ENCODE data around the gene MAGI2.

Gene MAGI2

GRCh38 chr7:78225534-78225933 is 1227.9 kb downstream of the MAGI2 start:
- CTCF ChIA-PET: no interaction called here
- TF ChIP-seq CTCF (IDR thresholded peaks at IDR 0.05; ENCODE audit: insufficient read depth, low read length, missing control alignments): no peak

GRCh38 chr7:78224923-78225322 is 1228.5 kb downstream of the MAGI2 start:
- POLR2A ChIA-PET: no interaction called here
- no peak for TF ChIP-seq CTCF (IDR thresholded peaks at IDR 0.05; ENCODE audit: insufficient read depth, low read length, missing control alignments)
- H3K4me3 ChIP-seq (ENCODE audit: low read depth, low read length): no peak overlapping the region
- DNase-seq (ENCODE audit: low read depth, low spot score): no peak
- CTCF ChIA-PET: no interaction called here

More at GRCh38 chr7:78225534-78225933, 1227.9 kb downstream of the MAGI2 start:
- POLR2A ChIA-PET: no interaction called here
- no peak for DNase-seq (ENCODE audit: low read depth, low spot score)
- H3K4me3 ChIP-seq (ENCODE audit: low read depth, low read length): no peak overlapping the region

GRCh38 chr7:78223598-78223997 is 1229.9 kb downstream of the MAGI2 start:
- TF ChIP-seq CTCF (IDR thresholded peaks at IDR 0.05; ENCODE audit: insufficient read depth, low read length, missing control alignments): no peak
- no peak for DNase-seq (ENCODE audit: low read depth, low spot score)
- ChIA-PET POLR2A (no interaction called here), CTCF (interaction anchor here (1.0 to 3.5 kb wide), 5 partner anchors 8 to 203 kb away, joined by 3 to 25 read pairs (median 8); no protein-coding TSS in a partner anchor)
- H3K4me3 ChIP-seq (ENCODE audit: low read depth, low read length): no peak overlapping the region

- no peak for TF ChIP-seq CTCF (IDR thresholded peaks at IDR 0.05; ENCODE audit: insufficient read depth, low read length, missing control alignments)
- CTCF ChIA-PET: interaction anchor here (0.8 to 3.5 kb wide), 9 partner anchors 10 to 288 kb away, joined by 3 to 25 read pairs (median 4); no protein-coding TSS in a partner anchor
- POLR2A ChIA-PET: interaction anchor here (1.0 kb wide), 1 partner anchor 88 kb away, joined by 7 read pairs; no protein-coding TSS in a partner anchor
Observed at GRCh38 chr7:78222001-78222751, 1231.3 kb downstream of the MAGI2 start.

GRCh38 chr7:78220754-78221153 is 1232.7 kb downstream of the MAGI2 start:
- no peak overlapping the region for H3K4me3 ChIP-seq (ENCODE audit: low read depth, low read length)
- ChIA-PET POLR2A (no interaction called here), CTCF (interaction anchor here (0.7 to 3.1 kb wide), 6 partner anchors 22 to 881 kb away, joined by 3 to 12 read pairs (median 4); no protein-coding TSS in a partner anchor)
- DNase-seq (ENCODE audit: low read depth, low spot score): no peak
- TF ChIP-seq CTCF (IDR thresholded peaks at IDR 0.05; ENCODE audit: insufficient read depth, low read length, missing control alignments): no peak

More at GRCh38 chr7:78222001-78222751, 1231.3 kb downstream of the MAGI2 start:
- DNase-seq (ENCODE audit: low read depth, low spot score): peak; percentile 87
- H3K4me3 ChIP-seq (ENCODE audit: low read depth, low read length): no peak overlapping the region

GRCh38 chr7:78218876-78219275 is 1234.6 kb downstream of the MAGI2 start:
- POLR2A ChIA-PET: no interaction called here
- CTCF ChIA-PET: no interaction called here

More at GRCh38 chr7:78218876-78219275, 1234.6 kb downstream of the MAGI2 start:
- H3K4me3 ChIP-seq (ENCODE audit: low read depth, low read length): no peak overlapping the region
- no peak for DNase-seq (ENCODE audit: low read depth, low spot score)
- no peak for TF ChIP-seq CTCF (IDR thresholded peaks at IDR 0.05; ENCODE audit: insufficient read depth, low read length, missing control alignments)
